Measurements from ENCODE around the gene SORCS3. TPM values are rescaled to one million over a fixed set of nuclear protein-coding genes. Genes with fewer than 3 reads are reported as not detected.

Gene SORCS3
- total RNA-seq, 1 donor from 2014 or later = 1.00 TPM

DNA sequence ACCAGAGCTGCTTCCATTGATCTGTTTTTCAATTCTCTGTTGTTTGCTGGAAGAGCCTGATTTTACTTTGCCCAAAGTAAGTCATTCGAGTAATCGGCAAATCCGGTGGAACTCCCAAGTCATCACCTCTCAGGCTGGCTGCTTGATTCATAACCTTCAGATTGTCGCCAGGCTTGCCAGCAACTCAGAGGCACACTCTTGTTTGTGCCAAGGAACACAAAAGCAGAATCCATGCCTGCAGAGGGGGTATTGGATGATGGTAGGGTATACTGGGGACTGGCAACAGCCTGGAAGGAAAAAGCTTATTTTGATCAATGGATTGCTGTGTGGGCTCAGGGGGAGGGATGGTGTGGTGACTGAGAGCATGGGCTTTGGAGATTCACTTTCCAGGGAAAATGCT lies 542.4 kb downstream of the SORCS3 start:
- H3K9me3 ChIP-seq (ENCODE audit: insufficient read depth, low read depth, low read length) = no peaks in the 10 kb centered on the region
- H3K4me1 ChIP-seq (ENCODE audit: insufficient read depth, low read length) = no peaks in the 10 kb centered on the region
- no peak overlapping the region for H3K27ac ChIP-seq (ENCODE audit: low read depth, low read length)
- Mint-ChIP-seq H3K4me1 (ENCODE audit: low read depth, unreplicated experiment) (peaks cover 20% of the 10 kb centered on the region), H3K4me3 (ENCODE audit: unreplicated experiment) (no peak overlapping the region), H3K27ac (ENCODE audit: unreplicated experiment) (no peak overlapping the region), H3K36me3 (ENCODE audit: low read depth, unreplicated experiment) (no peaks in the 10 kb centered on the region), H3K9me3 (ENCODE audit: unreplicated experiment) (peaks cover 2% of the 10 kb centered on the region), H3K27me3 (ENCODE audit: low read depth, unreplicated experiment) (no peaks in the 10 kb centered on the region)
- H3K36me3 ChIP-seq (ENCODE audit: insufficient read depth, low read length) = no peaks in the 10 kb centered on the region
- FAIRE-seq (no peak), DNase-seq (ENCODE audit: low read depth) (no peak)
- no peak overlapping the region for H3K4me2 ChIP-seq (ENCODE audit: low read length)
- no peaks in the 10 kb centered on the region for H3K27me3 ChIP-seq (ENCODE audit: insufficient read depth, low read length)
- H4K20me1 ChIP-seq (ENCODE audit: insufficient read depth, low read length) = no peaks in the 10 kb centered on the region
- no peaks in the 10 kb centered on the region for H3K79me2 ChIP-seq (ENCODE audit: insufficient read depth, low read length)
- no peak overlapping the region for H2AFZ ChIP-seq (ENCODE audit: low read depth, low read length)
- TF ChIP-seq, protein P1, sequence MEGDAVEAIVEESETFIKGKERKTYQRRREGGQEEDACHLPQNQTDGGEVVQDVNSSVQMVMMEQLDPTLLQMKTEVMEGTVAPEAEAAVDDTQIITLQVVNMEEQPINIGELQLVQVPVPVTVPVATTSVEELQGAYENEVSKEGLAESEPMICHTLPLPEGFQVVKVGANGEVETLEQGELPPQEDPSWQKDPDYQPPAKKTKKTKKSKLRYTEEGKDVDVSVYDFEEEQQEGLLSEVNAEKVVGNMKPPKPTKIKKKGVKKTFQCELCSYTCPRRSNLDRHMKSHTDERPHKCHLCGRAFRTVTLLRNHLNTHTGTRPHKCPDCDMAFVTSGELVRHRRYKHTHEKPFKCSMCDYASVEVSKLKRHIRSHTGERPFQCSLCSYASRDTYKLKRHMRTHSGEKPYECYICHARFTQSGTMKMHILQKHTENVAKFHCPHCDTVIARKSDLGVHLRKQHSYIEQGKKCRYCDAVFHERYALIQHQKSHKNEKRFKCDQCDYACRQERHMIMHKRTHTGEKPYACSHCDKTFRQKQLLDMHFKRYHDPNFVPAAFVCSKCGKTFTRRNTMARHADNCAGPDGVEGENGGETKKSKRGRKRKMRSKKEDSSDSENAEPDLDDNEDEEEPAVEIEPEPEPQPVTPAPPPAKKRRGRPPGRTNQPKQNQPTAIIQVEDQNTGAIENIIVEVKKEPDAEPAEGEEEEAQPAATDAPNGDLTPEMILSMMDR (IDR thresholded peaks at IDR 0.05; ENCODE audit: insufficient read depth, low read depth, low read length) = no peak
- TF ChIP-seq EZH2 (IDR thresholded peaks at IDR 0.05; ENCODE audit: insufficient read depth, low read length) = no peak
- H3K4me3 ChIP-seq (ENCODE audit: insufficient read depth, low read depth, low read length) = no peak overlapping the region
- H3K9ac ChIP-seq (ENCODE audit: low read length) = no peak overlapping the region

DNA sequence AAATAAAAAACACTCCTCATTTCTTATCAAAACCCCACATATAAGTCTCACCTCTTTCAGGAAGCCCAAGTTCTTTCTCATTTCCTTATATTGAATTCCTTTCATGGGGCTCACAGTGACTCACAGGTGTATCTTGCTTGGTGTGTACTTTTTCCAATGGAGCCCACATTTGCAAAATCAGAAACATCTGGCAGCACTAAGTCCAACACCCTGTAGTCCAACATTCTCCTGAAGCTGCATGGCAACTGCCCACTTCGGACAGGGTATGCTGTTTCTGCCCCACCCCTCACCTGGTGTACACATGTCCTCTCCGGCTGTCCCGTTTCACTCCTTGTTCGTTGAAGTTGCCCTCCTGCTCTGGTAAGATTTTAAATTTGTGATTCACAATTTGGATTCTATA lies 544.1 kb downstream of the SORCS3 start:
- Histone ChIP-seq H2AFZ (ENCODE audit: low read depth, low read length) (no peak overlapping the region), H3K4me1 (ENCODE audit: insufficient read depth, low read length) (peaks cover 14% of the 10 kb centered on the region), H3K36me3 (ENCODE audit: insufficient read depth, low read length) (no peaks in the 10 kb centered on the region), H3K9me3 (ENCODE audit: insufficient read depth, low read depth, low read length) (no peaks in the 10 kb centered on the region), H3K4me2 (ENCODE audit: low read length) (peak overlapping the region; percentile 27), H3K27ac (ENCODE audit: low read depth, low read length) (no peak overlapping the region), H3K27me3 (ENCODE audit: insufficient read depth, low read length) (no peaks in the 10 kb centered on the region), H3K9ac (ENCODE audit: low read length) (no peak overlapping the region), H3K4me3 (ENCODE audit: insufficient read depth, low read depth, low read length) (no peak overlapping the region), H4K20me1 (ENCODE audit: insufficient read depth, low read length) (no peaks in the 10 kb centered on the region), H3K79me2 (ENCODE audit: insufficient read depth, low read length) (no peaks in the 10 kb centered on the region)
- Mint-ChIP-seq H3K4me3 (ENCODE audit: unreplicated experiment) (no peak overlapping the region), H3K9me3 (ENCODE audit: unreplicated experiment) (peaks cover 2% of the 10 kb centered on the region), H3K27me3 (ENCODE audit: low read depth, unreplicated experiment) (no peaks in the 10 kb centered on the region), H3K27ac (ENCODE audit: unreplicated experiment) (no peak overlapping the region), H3K36me3 (ENCODE audit: low read depth, unreplicated experiment) (no peaks in the 10 kb centered on the region), H3K4me1 (ENCODE audit: low read depth, unreplicated experiment) (peaks cover 34% of the 10 kb centered on the region)
- no peak for TF ChIP-seq EZH2 (IDR thresholded peaks at IDR 0.05; ENCODE audit: insufficient read depth, low read length)
- TF ChIP-seq, protein P1 (IDR thresholded peaks at IDR 0.05; ENCODE audit: insufficient read depth, low read depth, low read length) = no peak
- FAIRE-seq (no peak), DNase-seq (ENCODE audit: low read depth) (peak; percentile 10)

DNA sequence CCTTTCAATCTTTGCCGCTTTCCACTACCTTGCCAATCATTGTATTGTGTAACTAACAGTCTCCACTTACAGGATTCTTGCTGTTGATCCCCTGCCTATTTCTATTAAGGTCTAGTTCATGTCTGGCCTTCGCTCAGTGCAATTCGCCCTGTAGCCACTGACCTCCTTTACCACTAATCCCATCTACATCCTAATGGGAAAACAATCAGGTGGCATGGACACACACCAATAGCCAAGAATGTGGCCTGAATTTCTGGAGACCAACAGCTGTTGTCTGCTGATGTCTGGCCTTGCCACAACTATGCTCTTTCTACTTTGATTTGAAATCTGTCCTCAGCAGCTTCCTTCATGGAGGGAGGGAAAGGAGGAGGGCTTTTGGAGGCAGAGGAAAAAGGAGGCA lies 546.2 kb downstream of the SORCS3 start:
- H3K4me1 ChIP-seq (ENCODE audit: insufficient read depth, low read length) = peaks cover 14% of the 10 kb centered on the region
- FAIRE-seq = no peak
- no peaks in the 10 kb centered on the region for H3K27me3 ChIP-seq (ENCODE audit: insufficient read depth, low read length)
- no peaks in the 10 kb centered on the region for H3K36me3 Mint-ChIP-seq (ENCODE audit: low read depth, unreplicated experiment)
- H3K4me3 ChIP-seq (ENCODE audit: insufficient read depth, low read depth, low read length) = no peak overlapping the region
- no peaks in the 10 kb centered on the region for H4K20me1 ChIP-seq (ENCODE audit: insufficient read depth, low read length)
- TF ChIP-seq, protein P1 (IDR thresholded peaks at IDR 0.05; ENCODE audit: insufficient read depth, low read depth, low read length) = no peak
- no peak for TF ChIP-seq EZH2 (IDR thresholded peaks at IDR 0.05; ENCODE audit: insufficient read depth, low read length)
- no peak overlapping the region for H3K27ac ChIP-seq (ENCODE audit: low read depth, low read length)
- H3K9ac ChIP-seq (ENCODE audit: low read length) = no peak overlapping the region
- peaks cover 2% of the 10 kb centered on the region for H3K9me3 Mint-ChIP-seq (ENCODE audit: unreplicated experiment)
- peak overlapping the region; percentile 83 for H3K27ac Mint-ChIP-seq (ENCODE audit: unreplicated experiment)
- no peak overlapping the region for H3K4me2 ChIP-seq (ENCODE audit: low read length)
- peak overlapping the region; percentile 18 for H3K4me3 Mint-ChIP-seq (ENCODE audit: unreplicated experiment)
- peak; percentile 54 for DNase-seq (ENCODE audit: low read depth)
- H3K79me2 ChIP-seq (ENCODE audit: insufficient read depth, low read length) = no peaks in the 10 kb centered on the region
- peaks cover 30% of the 10 kb centered on the region for H3K4me1 Mint-ChIP-seq (ENCODE audit: low read depth, unreplicated experiment)
- H3K9me3 ChIP-seq (ENCODE audit: insufficient read depth, low read depth, low read length) = no peaks in the 10 kb centered on the region
- H3K27me3 Mint-ChIP-seq (ENCODE audit: low read depth, unreplicated experiment) = no peaks in the 10 kb centered on the region
- no peak overlapping the region for H2AFZ ChIP-seq (ENCODE audit: low read depth, low read length)
- no peaks in the 10 kb centered on the region for H3K36me3 ChIP-seq (ENCODE audit: insufficient read depth, low read length)
